Neural progenitor cell (in vitro differentiated cells): ENCODE measurements around the gene SUMO3.

ENCODE experiments used
- CTCF ChIP-seq: fragments of 200-600 bp; sonication (generic); IDR thresholded peaks from 2 replicates; pipeline ENCODE4 v1.5.1; 2017; ENCODE audit warnings: antibody characterized with exemption, mild to moderate bottlenecking
- EZH2phosphoT487 ChIP-seq: fragments of 200-600 bp; sonication (generic); IDR thresholded peaks from 2 replicates; pipeline ENCODE4 v1.6.1; 2017; ENCODE audit warnings: antibody characterized with exemption

- no peak for TF ChIP-seq CTCF
- TF ChIP-seq EZH2phosphoT487: no peak
Measured at GRCh38 chr21:44805859-44806258, 12.0 kb downstream of the SUMO3 start.
